ENCODE data around the gene ALDH1A2. TPM values are rescaled to one million over a fixed set of nuclear protein-coding genes. Genes with fewer than 3 reads are reported as not detected.

ALDH1A2 gene
- 0.86 and 3.8 TPM in 2 replicates for total RNA-seq

GRCh38 chr15:58065445-58066041, at the start of gene ALDH1A2:
TSS of gene ALDH1A2 (minus strand) at chr15:58065711. CDS start at chr15:58065650, 61 bp downstream.

Other genes starting within 250 kb of the ALDH1A2 start
- gene AQP9, start 72.7 kb upstream of the ALDH1A2 start, total RNA-seq = not detected in 2 replicates